Stomach smooth muscle (tissue), 2 donors: ENCODE data around the gene SHMT1.
A peak's percentile ranks its signal among the peaks of the same experiment; 100 is the strongest.

Source experiments
- H3K27ac ChIP-seq: one replicate; pipeline ENCODE4 v1.7.0; 2013; ENCODE audit warnings: mild to moderate bottlenecking, low read length, inconsistent platforms
- H3K27me3 ChIP-seq, 2 donors: one replicate each; pipeline ENCODE4 v1.7.0; 2013; ENCODE audit warnings: low read length in 2 of 2; ENCODE audit not compliant: insufficient read depth in 2 of 2, control insufficient read depth in 1 of 2
- H3K36me3 ChIP-seq, 2 donors: one replicate each; pipeline ENCODE4 v1.7.0; 2013; ENCODE audit warnings: low read length in 2 of 2; ENCODE audit not compliant: control insufficient read depth in 2 of 2, insufficient read depth in 2 of 2
- H3K4me1 ChIP-seq: one replicate; pipeline ENCODE4 v1.7.0; 2013; ENCODE audit warnings: low read length; ENCODE audit not compliant: control insufficient read depth, insufficient read depth
- H3K4me3 ChIP-seq, 2 donors: one replicate each; pipeline ENCODE4 v1.7.0; 2013; ENCODE audit warnings: low read length in 2 of 2
- H3K9ac ChIP-seq, 2 donors: one replicate each; pipeline ENCODE4 v1.7.0; 2013; ENCODE audit warnings: low read length in 2 of 2, mild to moderate bottlenecking in 1 of 2
- H3K9me3 ChIP-seq, 2 donors: one replicate each; pipeline ENCODE4 v1.7.0; 2013; ENCODE audit warnings: low read length in 2 of 2; ENCODE audit not compliant: control insufficient read depth in 2 of 2
- donor health status: healthy.
- donor health status: Pancreatic carcinoma.

Gene SHMT1

DNA sequence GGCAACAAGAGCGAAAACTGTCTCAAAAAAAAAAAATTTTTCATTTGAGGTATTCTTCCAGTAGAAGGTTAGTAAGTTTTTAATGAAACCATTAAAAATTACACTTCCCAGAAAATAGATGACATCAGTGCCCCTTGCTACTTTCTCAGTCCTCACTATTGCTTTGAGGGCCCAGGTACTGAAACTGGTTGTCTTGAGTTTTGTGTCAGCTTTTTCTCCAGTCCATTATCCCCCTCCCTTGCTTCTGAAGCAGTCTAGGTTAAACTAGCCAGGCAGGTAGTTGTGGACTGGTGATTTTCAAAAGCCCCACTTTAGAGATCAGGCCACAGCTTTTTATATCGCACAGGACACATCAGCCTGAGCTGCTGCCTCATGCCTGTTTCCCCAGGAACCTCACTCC is 37.3 kb downstream of the SHMT1 start:
- no peak overlapping the region for H3K9ac ChIP-seq
- peaks cover 56 to 64% of the 10 kb centered on the region in 2 donors for H3K36me3 ChIP-seq

GRCh38 chr17:18324140-18325050 is 39.0 kb downstream of the SHMT1 start:
- peaks cover 58 to 64% of the 10 kb centered on the region in 2 donors for H3K36me3 ChIP-seq
- H3K4me1 ChIP-seq, result peaks cover 17% of the 10 kb centered on the region
- H3K27me3 ChIP-seq, result no peaks in the 10 kb centered on the region
- no peak overlapping the region for H3K4me3 ChIP-seq
- no peak overlapping the region for H3K27ac ChIP-seq
- H3K9me3 ChIP-seq, result no peaks in the 10 kb centered on the region
- H3K9ac ChIP-seq, result no peak overlapping the region

More for the DNA sequence above, 37.3 kb downstream of the SHMT1 start:
- Histone ChIP-seq H3K27me3 (no peaks in the 10 kb centered on the region), H3K4me3 (no peak overlapping the region), H3K4me1 (peaks cover under 1% of the 10 kb centered on the region), H3K27ac (no peak overlapping the region), H3K9me3 (no peaks in the 10 kb centered on the region)

DNA sequence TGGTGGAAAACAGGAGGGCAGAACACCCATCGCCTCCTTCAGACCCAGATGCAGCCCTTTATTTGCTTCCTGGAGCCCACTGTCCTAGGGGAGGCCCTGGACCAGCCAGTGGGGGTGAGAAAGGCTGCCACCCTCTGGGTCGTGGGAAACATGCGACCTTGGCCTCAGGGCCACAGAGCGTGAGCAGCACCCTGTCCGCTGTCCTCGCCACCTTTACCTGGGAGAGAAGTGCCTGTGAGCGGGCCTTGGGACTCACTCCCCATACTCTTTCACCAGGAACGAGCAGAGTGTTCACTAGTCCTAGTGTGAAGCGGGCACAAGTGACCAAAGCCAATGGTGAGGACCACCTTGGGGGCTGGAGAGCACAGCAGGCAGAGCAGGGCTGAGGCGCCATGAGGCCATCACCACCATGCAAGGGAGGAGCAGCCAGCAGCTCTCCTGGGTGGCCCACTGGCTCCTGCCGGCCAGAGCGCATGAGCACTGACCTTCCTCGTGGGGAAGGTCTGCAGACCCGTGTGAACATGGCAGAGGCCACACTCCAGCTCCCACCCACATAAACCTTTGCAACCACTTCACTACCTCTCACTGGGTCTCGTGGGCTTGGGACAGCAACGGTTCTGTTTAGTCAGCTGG is 39.7 kb downstream of the SHMT1 start:
- Histone ChIP-seq H3K36me3 (peaks cover 60 to 65% of the 10 kb centered on the region in 2 donors), H3K4me3 (no peak overlapping the region), H3K27ac (no peak overlapping the region), H3K4me1 (peaks cover 24% of the 10 kb centered on the region), H3K9me3 (no peaks in the 10 kb centered on the region), H3K9ac (no peak overlapping the region), H3K27me3 (no peaks in the 10 kb centered on the region)

DNA sequence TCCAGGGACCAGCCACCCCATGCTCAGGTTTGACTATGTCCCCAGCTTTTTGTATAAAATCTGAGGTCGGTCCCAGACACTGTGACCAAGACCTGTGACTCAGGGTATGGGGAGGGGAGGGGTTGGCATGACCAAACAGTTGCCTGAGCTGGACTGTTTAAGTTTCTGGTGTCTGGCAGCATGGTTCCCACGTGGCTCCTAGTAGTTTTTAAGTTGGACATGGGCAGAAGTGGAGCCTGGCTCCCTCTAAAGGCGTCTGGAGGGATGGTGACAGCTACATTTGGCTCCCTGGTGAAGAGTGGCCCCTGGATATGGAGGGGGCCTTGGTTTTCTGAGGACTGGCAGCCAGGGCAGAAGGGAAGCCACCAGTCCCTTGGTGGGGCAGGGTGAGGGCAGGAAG is 40.3 kb downstream of the SHMT1 start:
- no peak overlapping the region for H3K9ac ChIP-seq
- H3K27me3 ChIP-seq, result no peaks in the 10 kb centered on the region
- H3K4me1 ChIP-seq, result peaks cover 30% of the 10 kb centered on the region
- H3K27ac ChIP-seq, result no peak overlapping the region
- H3K4me3 ChIP-seq, result no peak overlapping the region
- no peaks in the 10 kb centered on the region for H3K9me3 ChIP-seq
- H3K36me3 ChIP-seq, result peaks cover 57 to 63% of the 10 kb centered on the region in 2 donors

GRCh38 chr17:18322522-18322921 is 40.8 kb downstream of the SHMT1 start:
- Histone ChIP-seq H3K27me3 (no peaks in the 10 kb centered on the region), H3K4me1 (peaks cover 35% of the 10 kb centered on the region), H3K9me3 (no peaks in the 10 kb centered on the region), H3K36me3 (peaks cover 61 to 66% of the 10 kb centered on the region in 2 donors), H3K4me3 (no peak overlapping the region), H3K27ac (no peak overlapping the region), H3K9ac (no peak overlapping the region)

DNA sequence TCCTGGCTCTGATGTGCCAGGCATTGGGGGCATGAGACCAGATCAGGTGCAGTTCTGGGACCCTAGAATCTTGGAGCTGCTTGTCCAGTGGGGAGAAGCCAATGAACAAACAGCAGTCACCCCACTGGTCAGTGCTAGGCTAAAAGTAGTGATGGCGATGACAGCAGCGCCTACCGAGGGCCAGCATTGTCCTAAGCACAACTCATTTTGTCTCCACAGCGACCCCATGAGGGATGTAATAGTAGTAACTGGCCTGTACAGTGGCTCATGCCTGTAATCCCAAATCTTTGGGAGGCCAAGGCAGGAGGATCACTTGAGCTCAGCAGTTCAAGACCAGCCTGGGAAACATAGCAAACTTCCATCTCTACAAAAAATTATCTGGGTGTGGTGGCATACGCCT is 42.0 kb downstream of the SHMT1 start:
- no peaks in the 10 kb centered on the region for H3K9me3 ChIP-seq
- H3K4me1 ChIP-seq, result peaks cover 47% of the 10 kb centered on the region
- H3K27me3 ChIP-seq, result no peaks in the 10 kb centered on the region
- H3K36me3 ChIP-seq, result peaks cover 64 to 70% of the 10 kb centered on the region in 2 donors
- no peak overlapping the region for H3K27ac ChIP-seq
- H3K9ac ChIP-seq, result no peak overlapping the region
- H3K4me3 ChIP-seq, result no peak overlapping the region

DNA sequence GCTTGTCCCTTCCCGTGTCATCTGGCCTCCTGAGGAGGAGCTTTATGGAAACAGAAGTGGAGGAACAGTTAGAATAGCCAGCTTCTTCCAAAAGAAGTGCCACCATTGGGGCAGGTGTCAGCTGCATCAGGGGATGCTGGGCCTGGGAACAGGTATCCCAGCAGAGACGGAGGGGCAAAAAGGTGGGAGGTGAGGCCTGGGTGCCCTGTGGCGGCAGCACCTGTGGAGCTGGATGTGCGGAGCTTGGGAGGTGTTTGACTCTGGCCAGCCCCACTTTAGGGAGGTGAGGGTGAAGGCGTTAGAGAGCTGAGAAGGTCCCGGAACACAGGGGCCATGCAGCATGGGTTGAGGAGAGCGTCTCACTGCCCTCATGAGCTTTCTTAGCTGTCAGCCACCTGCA is 43.0 kb downstream of the SHMT1 start:
- no peak overlapping the region for H3K9ac ChIP-seq
- H3K4me3 ChIP-seq, result peak overlapping the region in 1 of 2 donors; percentile 40
- H3K27me3 ChIP-seq, result no peaks in the 10 kb centered on the region
- no peaks in the 10 kb centered on the region for H3K9me3 ChIP-seq
- H3K27ac ChIP-seq, result no peak overlapping the region
- peaks cover 63 to 66% of the 10 kb centered on the region in 2 donors for H3K36me3 ChIP-seq
- H3K4me1 ChIP-seq, result peaks cover 56% of the 10 kb centered on the region

GRCh38 chr17:18319604-18320256 is 43.6 kb downstream of the SHMT1 start:
- H3K27ac ChIP-seq, result no peak overlapping the region
- H3K4me1 ChIP-seq, result peaks cover 56% of the 10 kb centered on the region
- H3K9me3 ChIP-seq, result no peaks in the 10 kb centered on the region
- no peaks in the 10 kb centered on the region for H3K27me3 ChIP-seq
- H3K9ac ChIP-seq, result peak overlapping the region; percentile 36 to 39
- peaks cover 57 to 60% of the 10 kb centered on the region in 2 donors for H3K36me3 ChIP-seq
- peak overlapping the region in 1 of 2 donors; percentile 40 for H3K4me3 ChIP-seq

DNA sequence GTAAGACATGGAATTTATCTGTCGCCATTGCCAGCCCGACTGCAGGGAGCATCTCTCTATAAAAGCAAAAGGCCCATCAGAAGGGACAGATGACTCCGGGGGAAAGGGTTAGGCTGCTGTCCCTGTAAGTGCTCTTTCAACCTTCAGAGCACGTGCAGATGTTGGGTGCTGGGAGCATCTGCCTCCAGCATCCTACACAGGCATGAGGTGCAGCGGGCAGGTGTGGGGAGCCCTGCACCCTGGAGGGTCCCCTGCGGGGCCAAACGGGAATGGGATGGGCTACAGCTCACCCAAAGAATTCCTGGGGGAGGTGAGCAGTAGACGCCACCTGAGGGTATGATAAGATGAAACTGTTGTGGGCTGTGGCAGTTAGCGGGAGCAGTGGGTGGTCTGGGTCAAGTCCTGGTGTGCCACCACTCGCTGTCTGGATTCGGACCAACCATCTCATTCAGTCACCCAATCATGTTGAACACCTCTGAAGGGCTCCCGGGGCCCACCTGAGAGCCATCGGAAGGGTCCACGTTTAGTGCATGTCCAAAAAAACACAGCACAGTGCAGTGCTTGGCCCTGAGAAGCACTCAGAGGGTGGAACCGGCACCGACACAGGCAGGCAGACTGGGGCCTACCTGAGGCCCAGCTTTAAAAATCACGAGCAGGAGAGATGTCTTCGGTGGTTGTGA is 44.4 kb downstream of the SHMT1 start:
- H3K4me1 ChIP-seq, result peaks cover 61% of the 10 kb centered on the region
- H3K36me3 ChIP-seq, result peaks cover 49 to 52% of the 10 kb centered on the region in 2 donors
- no peak overlapping the region for H3K27ac ChIP-seq
- peak overlapping the region; percentile 22 to 28 for H3K4me3 ChIP-seq
- peak overlapping the region; percentile 36 to 39 for H3K9ac ChIP-seq
- H3K9me3 ChIP-seq, result no peaks in the 10 kb centered on the region
- H3K27me3 ChIP-seq, result no peaks in the 10 kb centered on the region

DNA sequence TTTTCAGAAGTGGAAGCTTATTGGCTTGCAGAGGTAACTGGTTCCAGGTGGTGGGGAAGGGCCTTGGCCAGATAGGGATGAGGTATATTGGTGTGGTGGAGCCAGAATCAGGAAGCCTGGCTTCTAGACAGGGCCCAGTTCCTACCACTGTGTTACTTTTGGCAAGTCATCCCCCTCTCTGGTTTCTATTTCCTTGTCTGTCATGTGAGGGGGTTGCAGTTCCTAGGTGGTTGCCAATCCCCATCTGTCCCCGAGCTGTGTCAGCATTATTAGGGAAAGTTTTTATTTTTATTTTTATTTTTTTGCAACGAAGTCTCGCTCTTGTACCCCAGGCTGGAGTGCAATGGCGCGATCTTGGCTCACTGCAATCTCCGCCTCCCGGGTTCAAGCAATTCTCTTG is 45.2 kb downstream of the SHMT1 start:
- Histone ChIP-seq H3K9me3 (no peaks in the 10 kb centered on the region), H3K9ac (peak overlapping the region in 1 of 2 donors; percentile 36), H3K4me3 (peak overlapping the region; percentile 13 to 29), H3K4me1 (peaks cover 67% of the 10 kb centered on the region), H3K27me3 (no peaks in the 10 kb centered on the region), H3K27ac (no peak overlapping the region), H3K36me3 (peaks cover 41 to 44% of the 10 kb centered on the region in 2 donors)
